Spleen (tissue), 7 donors: Measurements from ENCODE around the gene TBXAS1.

Experiments used
- CTCF ChIP-seq, 11 experiments: fragments of 200-600 bp in 7 of 11; fragments of 450-650 bp in 4 of 11; sonication (generic) in 4 of 11; IDR thresholded peaks in 8 of 11; conservative IDR thresholded peaks in 3 of 11; 1 replicate in 7 of 11; 2 replicates in 4 of 11; pipeline versions ENCODE4 v1.4.0 to v1.8.0; 2016 to 2021; ENCODE audit warnings: antibody characterized with exemption in 11 of 11, inconsistent platforms in 4 of 11, mild to moderate bottlenecking in 1 of 11
- POLR2A ChIP-seq, 3 donors: fragments of 450-650 bp; IDR thresholded peaks; one replicate each; pipeline ENCODE4 v1.5.1; 2017; ENCODE audit warnings: antibody characterized with exemption in 3 of 3, mild to moderate bottlenecking in 1 of 3
- POLR2AphosphoS5 ChIP-seq, 3 donors: sonication (generic); formaldehyde crosslinking; IDR thresholded peaks; one replicate each; pipeline ENCODE4 v1.5.1; 2017; ENCODE audit warnings: antibody characterized with exemption in 3 of 3
- donor health status: DM: no; HTN: no; CAD: no; lungs with moderate emphysema.
- donor health status: DM: no; HTN: no; CAD: no.
- donor health status: DM: no; HTN: no; CAD: no.

GRCh38 chr7:140035400-140036223, 206.5 kb downstream of the TBXAS1 start:
- TF ChIP-seq POLR2A (IDR thresholded peaks at IDR 0.05) = no peak
- no peak for TF ChIP-seq CTCF (IDR thresholded peaks at IDR 0.05 in 8 of 11, conservative IDR thresholded peaks at IDR 0.05 in 3 of 11)
- TF ChIP-seq POLR2AphosphoS5 (IDR thresholded peaks at IDR 0.05) = no peak
